H1 (cell line): ENCODE results near the gene SLCO6A1. TPM values are rescaled to one million over a fixed set of nuclear protein-coding genes. Genes with fewer than 3 reads are reported as not detected.
"Not testable (repeated sequence)": the region's sequence is repeated elsewhere in the genome, so short reads cannot be mapped to it uniquely, and the experiment has no call there.

Source experiments
- CTCF ChIA-PET: fragments of 300-600 bp; sonication (Branson Sonifier 250); formaldehyde crosslinking; loops from one replicate; lab custom pipeline; 2021; ENCODE audit not compliant: partially characterized antibody; lab: Charles Lee
- POLR2A ChIA-PET: fragments of 300-600 bp; sonication (Branson Sonifier 250); formaldehyde crosslinking; loops from one replicate; lab custom pipeline; 2021; ENCODE audit warnings: inconsistent platforms; ENCODE audit not compliant: partially characterized antibody; lab: Charles Lee
- DNase-seq, 2 experiments: peaks; one replicate each; pipeline versions ENCODE4 v3.0.0 to v3.0.0-alpha.2; 2010 to 2022; ENCODE audit warnings: low spot score in 2 of 2, low read depth in 1 of 2, mixed read lengths in 1 of 2
- FAIRE-seq: peaks from 2 replicates; lab custom pipeline; 2011; peaks lifted over from hg19 to GRCh38; lab: Jason Lieb, UNC
- H2AFZ ChIP-seq: 2 replicates; pipeline ENCODE4 v1.8.1; 2012; ENCODE audit warnings: low read length, inconsistent platforms
- H2AK5ac ChIP-seq: 2 replicates; pipeline ENCODE4 v1.6.1; 2013; ENCODE audit warnings: low read depth, low read length
- H2BK120ac ChIP-seq: replicated peaks from 2 replicates; pipeline ENCODE3; 2013; ENCODE audit warnings: low read depth, low read length, inconsistent platforms
- H2BK12ac ChIP-seq: 2 replicates; pipeline ENCODE4 v1.6.1; 2013; ENCODE audit warnings: low read depth, low read length
- H2BK15ac ChIP-seq: 2 replicates; pipeline ENCODE4 v1.6.1; 2013; ENCODE audit warnings: low read length
- H2BK20ac ChIP-seq: 2 replicates; pipeline ENCODE4 v1.6.1; 2013; ENCODE audit warnings: low read length
- H2BK5ac ChIP-seq: 2 replicates; pipeline ENCODE4 v1.6.1; 2013; ENCODE audit warnings: low read depth, low read length
- H3K14ac ChIP-seq: 2 replicates; pipeline ENCODE4 v1.6.1; 2013; ENCODE audit warnings: inconsistent platforms; ENCODE audit not compliant: insufficient read length
- H3K18ac ChIP-seq: 2 replicates; pipeline ENCODE4 v1.6.1; 2013; ENCODE audit warnings: low read length; ENCODE audit errors: extremely low read depth
- H3K23ac ChIP-seq: 2 replicates; pipeline ENCODE4 v1.6.1; 2013; ENCODE audit warnings: inconsistent platforms; ENCODE audit not compliant: insufficient read length
- H3K23me2 ChIP-seq: 2 replicates; pipeline ENCODE4 v1.6.1; 2013; ENCODE audit warnings: low read depth, low read length
- H3K27ac ChIP-seq: 2 replicates; pipeline ENCODE4 v1.6.1; 2011; ENCODE audit warnings: low read depth, low read length, inconsistent platforms
- H3K27me3 ChIP-seq, 4 experiments: replicated peaks in 1 of 4; 1 replicate in 1 of 4; 2 replicates in 3 of 4; pipeline versions ENCODE4 v1.6.1 to v1.8.1; 2011 to 2013; ENCODE audit warnings: low read length in 3 of 4, mild to moderate bottlenecking in 3 of 4, inconsistent platforms in 2 of 4, mixed read lengths in 2 of 4, moderate library complexity in 1 of 4; ENCODE audit not compliant: control insufficient read depth in 3 of 4, insufficient read depth in 3 of 4; ENCODE audit errors: extremely low read depth in 1 of 4
- H3K36me3 ChIP-seq, 4 experiments: 2 replicates each; pipeline versions ENCODE4 v1.6.1 to v1.8.1; 2011 to 2013; ENCODE audit warnings: mild to moderate bottlenecking in 4 of 4, low read length in 3 of 4, moderate library complexity in 2 of 4, control low read depth in 1 of 4, inconsistent platforms in 1 of 4; ENCODE audit not compliant: insufficient read depth in 4 of 4, control insufficient read depth in 2 of 4
- H3K4ac ChIP-seq: replicated peaks from 2 replicates; pipeline ENCODE3; 2013; ENCODE audit warnings: low read length, low read depth, mixed read lengths, inconsistent platforms; ENCODE audit not compliant: insufficient read length
- H3K4me1 ChIP-seq, 4 experiments: replicated peaks in 1 of 4; 1 replicate in 1 of 4; 2 replicates in 3 of 4; pipeline versions ENCODE4 v1.6.1 to v1.8.1; 2011 to 2013; ENCODE audit warnings: low read length in 3 of 4, inconsistent platforms in 2 of 4, mixed read lengths in 1 of 4; ENCODE audit not compliant: insufficient read depth in 4 of 4, control insufficient read depth in 3 of 4
- H3K4me2 ChIP-seq, 2 experiments: 2 replicates each; pipeline versions ENCODE4 v1.6.1 to v1.8.1; 2011 to 2013; ENCODE audit warnings: low read depth in 2 of 2, low read length in 2 of 2, control low read depth in 1 of 2, inconsistent platforms in 1 of 2, mild to moderate bottlenecking in 1 of 2; ENCODE audit not compliant: insufficient read depth in 1 of 2
- H3K4me3 ChIP-seq, 4 experiments: fragments of 200-600, 300-600 bp in 1 of 4; sonication (generic), shearing (Covaris generic), sonication (Bioruptor Twin) in 1 of 4; 2 replicates each; pipeline versions ENCODE4 v1.5.1 to v1.8.1; 2011 to 2016; ENCODE audit warnings: low read length in 4 of 4, low read depth in 3 of 4, control low read depth in 2 of 4, inconsistent platforms in 2 of 4, mild to moderate bottlenecking in 2 of 4, mixed read lengths in 1 of 4, moderate library complexity in 1 of 4; ENCODE audit not compliant: insufficient read depth in 2 of 4; ENCODE audit errors: extremely low read depth in 1 of 4
- H3K56ac ChIP-seq: replicated peaks from 2 replicates; pipeline ENCODE3; 2013; ENCODE audit warnings: low read depth, mild to moderate bottlenecking, mixed read lengths, low read length, inconsistent platforms; ENCODE audit not compliant: insufficient read length
- H3K79me1 ChIP-seq: 2 replicates; pipeline ENCODE4 v1.6.1; 2013; ENCODE audit warnings: low read depth, low read length, control low read depth
- H3K79me2 ChIP-seq, 2 experiments: 2 replicates each; pipeline versions ENCODE4 v1.6.1 to v1.8.1; 2012 to 2013; ENCODE audit warnings: low read length in 2 of 2, mild to moderate bottlenecking in 2 of 2, inconsistent platforms in 1 of 2; ENCODE audit not compliant: insufficient read depth in 2 of 2, control insufficient read depth in 1 of 2
- H3K9ac ChIP-seq, 4 experiments: replicated peaks in 1 of 4; 1 replicate in 1 of 4; 2 replicates in 3 of 4; pipeline versions ENCODE4 v1.6.1 to v1.8.1; 2011 to 2013; ENCODE audit warnings: low read depth in 3 of 4, low read length in 3 of 4, control low read depth in 2 of 4, mild to moderate bottlenecking in 2 of 4, moderate library complexity in 2 of 4, inconsistent platforms in 1 of 4; ENCODE audit errors: extremely low read depth in 1 of 4
- H3K9me3 ChIP-seq, 2 experiments: 2 replicates each; pipeline versions ENCODE4 v1.6.1 to v1.8.1; 2012 to 2013; ENCODE audit warnings: mild to moderate bottlenecking in 2 of 2, moderate library complexity in 2 of 2, control low read depth in 1 of 2, inconsistent platforms in 1 of 2, low read depth in 1 of 2, low read length in 1 of 2, mixed read lengths in 1 of 2; ENCODE audit not compliant: insufficient read depth in 2 of 2
- H4K20me1 ChIP-seq, 2 experiments: replicated peaks in 1 of 2; 2 replicates each; pipeline versions ENCODE3 to v1.8.1; 2011 to 2013; ENCODE audit warnings: inconsistent platforms in 2 of 2, low read length in 2 of 2, mild to moderate bottlenecking in 1 of 2; ENCODE audit not compliant: insufficient read depth in 2 of 2, control insufficient read depth in 1 of 2
- H4K5ac ChIP-seq: 2 replicates; pipeline ENCODE4 v1.6.1; 2013; ENCODE audit warnings: low read length, low read depth, mixed read lengths, inconsistent platforms; ENCODE audit not compliant: insufficient read length
- H4K8ac ChIP-seq: 2 replicates; pipeline ENCODE4 v1.8.0; 2013; ENCODE audit warnings: mild to moderate bottlenecking, moderate library complexity, low read length, inconsistent platforms; ENCODE audit not compliant: insufficient read depth; ENCODE audit errors: extremely low read depth
- H4K91ac ChIP-seq: replicated peaks from 2 replicates; pipeline ENCODE3; 2013; ENCODE audit warnings: low read length, mixed read lengths, inconsistent platforms; ENCODE audit not compliant: insufficient read length
- WGBS, 2 experiments: shearing (Covaris generic) in 1 of 2; methylation state at CpG; one replicate each; pipeline versions ENCODE4 v1.1.6 to v1.1.7; 2013 to 2015; ENCODE audit warnings: low lambda C conversion rate in 2 of 2, mixed read lengths in 2 of 2, inconsistent platforms in 1 of 2, low coverage in 1 of 2, missing lambda C conversion rate in 1 of 2; ENCODE audit not compliant: insufficient replicate concordance in 2 of 2, insufficient coverage in 1 of 2, insufficient read length in 1 of 2; ENCODE audit errors: extremely low coverage in 1 of 2, missing lambda C conversion rate in 1 of 2; 5-methylcytosine and 5-hydroxymethylcytosine counted together
- polyA plus RNA-seq, 7 experiments: library from polyadenylated mRNA; depleted of rRNA in 3 of 7; stranded (reverse) in 5 of 7; unstranded in 2 of 7; fragments of >200 nt in 5 of 7; fragments of 200-250 nt in 2 of 7; gene quantifications; 1 replicate in 5 of 7; 2 replicates in 1 of 7; 4 replicates in 1 of 7; pipeline versions ENCODE4 v1.2.1 to v1.2.3, GENCODE V29; 2011 to 2013; ENCODE audit warnings: missing spikeins in 2 of 7, mixed read lengths in 2 of 7
- total RNA-seq: library from RNA; stranded (reverse); fragmentation: NEBNext Ultra II Directional; extraction: Animal tissue kit (Norgen Biotek cat#: 25700); gene quantifications from 2 replicates; pipeline ENCODE4 v1.2.1, GENCODE V29; 2021

SLCO6A1 gene
- total and polyA plus RNA-seq, 2 of the 8 experiments (the other 6 are each of a cell fraction or from before 2014, with no cell fraction given) = 0.06 to 0.56 TPM

- not testable (repeated sequence) for H3K27ac ChIP-seq, H3K23ac ChIP-seq, H3K79me1 ChIP-seq, H3K18ac ChIP-seq, H2BK20ac ChIP-seq, H3K14ac ChIP-seq, H2BK12ac ChIP-seq, H3K4me2 ChIP-seq, H3K9ac ChIP-seq, H4K5ac ChIP-seq, H4K91ac ChIP-seq, H3K9me3 ChIP-seq, H3K56ac ChIP-seq, FAIRE-seq, H3K4me3 ChIP-seq, H2BK120ac ChIP-seq, H3K4ac ChIP-seq, H3K4me1 ChIP-seq, H4K20me1 ChIP-seq, H3K27me3 ChIP-seq, H2AK5ac ChIP-seq, H3K79me2 ChIP-seq, H2AFZ ChIP-seq, H3K36me3 ChIP-seq, DNase-seq, H2BK5ac ChIP-seq, H3K23me2 ChIP-seq, H2BK15ac ChIP-seq
- H4K8ac ChIP-seq = peak overlapping the region; percentile 68; the same call in 1 of the 2 replicates
- POLR2A ChIA-PET = interaction anchor here (1.2 kb wide), 1 partner anchor 30 kb away, joined by 3 read pairs; no protein-coding TSS in a partner anchor
- CTCF ChIA-PET = interaction anchor here (1.1 to 1.4 kb wide), 2 partner anchors 15 to 17 kb away, joined by 3 to 6 read pairs; no protein-coding TSS in a partner anchor
- 94% methylated on average over 26 of the region's 35 CpGs; no CpG with 5 or more reads in 1 of the 2 experiments for WGBS, 2 experiments
Measured at GRCh38 chr5:102491261-102491914, 7.4 kb downstream of the SLCO6A1 start.
